Activated T-cell treated with anti-CD3 and anti-CD28 coated beads, Interleukin-2, amount 50 U/mL, for 24 hours (primary cell): ENCODE results near the gene CDC25C.

Source experiments
- DNase-seq: peaks from one replicate; pipeline ENCODE4 v3.0.0-alpha.2; 2020
- H3K27ac Mint-ChIP-seq: 2 replicates; pipeline ENCODE4 v1.8.0; 2020; ENCODE audit warnings: mild to moderate bottlenecking, mixed read lengths
- H3K27me3 Mint-ChIP-seq: 2 replicates; pipeline ENCODE4 v1.8.0; 2020; ENCODE audit warnings: mixed read lengths
- H3K36me3 Mint-ChIP-seq: 2 replicates; pipeline ENCODE4 v1.8.0; 2020; ENCODE audit warnings: low read depth, mixed read lengths
- H3K4me1 Mint-ChIP-seq: 2 replicates; pipeline ENCODE4 v1.8.0; 2020; ENCODE audit warnings: low read depth, mixed read lengths
- H3K4me3 Mint-ChIP-seq: 2 replicates; pipeline ENCODE4 v1.8.0; 2020; ENCODE audit warnings: mild to moderate bottlenecking, moderate library complexity, mixed read lengths
- H3K9me3 Mint-ChIP-seq: 2 replicates; pipeline ENCODE4 v1.8.0; 2020; ENCODE audit warnings: mixed read lengths

Gene CDC25C

GRCh38 chr5:138352722-138353559 lies 21.3 kb upstream of the CDC25C start:
- DNase-seq, result no peak
- Mint-ChIP-seq H3K27me3 (no peaks in the 10 kb centered on the region), H3K36me3 (peaks cover 37% of the 10 kb centered on the region), H3K9me3 (peaks cover 8% of the 10 kb centered on the region), H3K4me1 (peaks cover 47% of the 10 kb centered on the region), H3K4me3 (peak overlapping the region; percentile 91), H3K27ac (peak overlapping the region; percentile 93)

- H3K9me3 Mint-ChIP-seq, result peaks cover 8% of the 10 kb centered on the region
- peaks cover 47% of the 10 kb centered on the region for H3K4me1 Mint-ChIP-seq
- peak; percentile 99 for DNase-seq
- peak within 1 kb of the TSS; percentile 91 for H3K4me3 Mint-ChIP-seq
- H3K27me3 Mint-ChIP-seq, result no peaks in the 10 kb centered on the region
- peak within 1 kb of the TSS; percentile 93 for H3K27ac Mint-ChIP-seq
- H3K36me3 Mint-ChIP-seq, result peaks cover 45% of the 10 kb centered on the region
These were observed 20.6 kb upstream of the CDC25C start, which contains the start of gene KDM3B for GRCh38 chr5:138352071-138352721. KDM3B (plus strand) TSS chr5:138352685; CDS start chr5:138352796, 111 bp downstream.

GRCh38 chr5:138351517-138351916 lies 19.9 kb upstream of the CDC25C start:
- no peak overlapping the region for H3K4me3 Mint-ChIP-seq

GRCh38 chr5:138351056-138351455 lies 19.5 kb upstream of the CDC25C start:
- DNase-seq, result no peak
- peaks cover 53% of the 10 kb centered on the region for H3K36me3 Mint-ChIP-seq
- H3K4me3 Mint-ChIP-seq, result no peak overlapping the region
- no peak overlapping the region for H3K27ac Mint-ChIP-seq
- H3K4me1 Mint-ChIP-seq, result peaks cover 40% of the 10 kb centered on the region
- no peaks in the 10 kb centered on the region for H3K27me3 Mint-ChIP-seq
- peaks cover 8% of the 10 kb centered on the region for H3K9me3 Mint-ChIP-seq

More at GRCh38 chr5:138351517-138351916, 19.9 kb upstream of the CDC25C start:
- Mint-ChIP-seq H3K36me3 (peaks cover 48% of the 10 kb centered on the region), H3K27ac (peak overlapping the region; percentile 82), H3K27me3 (no peaks in the 10 kb centered on the region), H3K9me3 (peaks cover 8% of the 10 kb centered on the region), H3K4me1 (peaks cover 45% of the 10 kb centered on the region)
- no peak for DNase-seq

DNA sequence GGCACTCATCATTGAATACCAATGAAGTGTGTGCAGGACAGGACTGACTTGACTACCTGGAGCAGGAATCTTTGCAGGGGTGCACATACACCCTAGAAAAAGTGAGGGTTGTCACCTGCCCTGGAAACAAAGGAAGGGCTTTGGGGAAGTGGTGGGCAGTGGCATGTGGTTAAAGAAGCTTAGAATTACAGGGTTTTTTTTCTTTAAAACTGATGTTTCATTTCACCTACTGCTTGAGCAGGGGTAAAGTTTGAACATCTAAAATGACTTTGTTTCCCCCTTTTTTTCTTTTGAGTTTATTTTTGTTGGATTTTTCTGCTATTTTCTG lies 18.9 kb upstream of the CDC25C start:
- H3K27me3 Mint-ChIP-seq, result no peaks in the 10 kb centered on the region
- H3K9me3 Mint-ChIP-seq, result peaks cover 8% of the 10 kb centered on the region
- H3K4me1 Mint-ChIP-seq, result peaks cover 35% of the 10 kb centered on the region
- no peak for DNase-seq
- no peak overlapping the region for H3K4me3 Mint-ChIP-seq
- no peak overlapping the region for H3K27ac Mint-ChIP-seq
- H3K36me3 Mint-ChIP-seq, result peaks cover 58% of the 10 kb centered on the region

GRCh38 chr5:138349852-138350562 lies 18.4 kb upstream of the CDC25C start:
- Mint-ChIP-seq H3K27me3 (no peaks in the 10 kb centered on the region), H3K9me3 (peaks cover 8% of the 10 kb centered on the region), H3K4me3 (no peak overlapping the region), H3K27ac (peak overlapping the region; percentile 10), H3K36me3 (peaks cover 64% of the 10 kb centered on the region), H3K4me1 (peaks cover 29% of the 10 kb centered on the region)
- no peak for DNase-seq

- no peak for DNase-seq
- peaks cover 10% of the 10 kb centered on the region for H3K4me1 Mint-ChIP-seq
- peaks cover 4% of the 10 kb centered on the region for H3K9me3 Mint-ChIP-seq
- peaks cover 78% of the 10 kb centered on the region for H3K36me3 Mint-ChIP-seq
- H3K27me3 Mint-ChIP-seq, result no peaks in the 10 kb centered on the region
- no peak overlapping the region for H3K27ac Mint-ChIP-seq
- H3K4me3 Mint-ChIP-seq, result no peak overlapping the region
These were observed 15.3 kb upstream of the CDC25C start for GRCh38 chr5:138346889-138347288.

- Mint-ChIP-seq H3K36me3 (peaks cover 87% of the 10 kb centered on the region), H3K4me1 (peaks cover 18% of the 10 kb centered on the region), H3K27ac (no peak overlapping the region), H3K4me3 (no peak overlapping the region), H3K27me3 (no peaks in the 10 kb centered on the region), H3K9me3 (no peaks in the 10 kb centered on the region)
- no peak for DNase-seq
These were observed 13.5 kb upstream of the CDC25C start for GRCh38 chr5:138344887-138345622.

- H3K27ac Mint-ChIP-seq, result peak overlapping the region; percentile 92
- peaks cover 41% of the 10 kb centered on the region for H3K4me1 Mint-ChIP-seq
- DNase-seq, result no peak
- peaks cover 49% of the 10 kb centered on the region for H3K36me3 Mint-ChIP-seq
- no peaks in the 10 kb centered on the region for H3K9me3 Mint-ChIP-seq
- peak overlapping the region; percentile 87 for H3K4me3 Mint-ChIP-seq
- no peaks in the 10 kb centered on the region for H3K27me3 Mint-ChIP-seq
These were observed 8.4 kb upstream of the CDC25C start for GRCh38 chr5:138340008-138340407.

GRCh38 chr5:138339464-138339863 lies 7.9 kb upstream of the CDC25C start:
- Mint-ChIP-seq H3K27ac (peak overlapping the region; percentile 92), H3K4me1 (peaks cover 45% of the 10 kb centered on the region)

GRCh38 chr5:138339091-138339456 lies 7.5 kb upstream of the CDC25C start:
- peaks cover 45% of the 10 kb centered on the region for H3K4me1 Mint-ChIP-seq
- no peaks in the 10 kb centered on the region for H3K27me3 Mint-ChIP-seq
- H3K36me3 Mint-ChIP-seq, result peaks cover 40% of the 10 kb centered on the region
- H3K4me3 Mint-ChIP-seq, result peak overlapping the region; percentile 87
- peak overlapping the region; percentile 92 for H3K27ac Mint-ChIP-seq
- no peaks in the 10 kb centered on the region for H3K9me3 Mint-ChIP-seq
- no peak for DNase-seq

More at GRCh38 chr5:138339464-138339863, 7.9 kb upstream of the CDC25C start:
- no peaks in the 10 kb centered on the region for H3K27me3 Mint-ChIP-seq
- no peak for DNase-seq
- H3K4me3 Mint-ChIP-seq, result peak overlapping the region; percentile 87
- peaks cover 44% of the 10 kb centered on the region for H3K36me3 Mint-ChIP-seq
- no peaks in the 10 kb centered on the region for H3K9me3 Mint-ChIP-seq

- no peak for DNase-seq
- peak overlapping the region; percentile 87 for H3K4me3 Mint-ChIP-seq
- peaks cover 35% of the 10 kb centered on the region for H3K36me3 Mint-ChIP-seq
- no peaks in the 10 kb centered on the region for H3K9me3 Mint-ChIP-seq
- H3K27ac Mint-ChIP-seq, result peak overlapping the region; percentile 99
- no peaks in the 10 kb centered on the region for H3K27me3 Mint-ChIP-seq
- peaks cover 45% of the 10 kb centered on the region for H3K4me1 Mint-ChIP-seq
These were observed 6.9 kb upstream of the CDC25C start for GRCh38 chr5:138338411-138339090.

DNA sequence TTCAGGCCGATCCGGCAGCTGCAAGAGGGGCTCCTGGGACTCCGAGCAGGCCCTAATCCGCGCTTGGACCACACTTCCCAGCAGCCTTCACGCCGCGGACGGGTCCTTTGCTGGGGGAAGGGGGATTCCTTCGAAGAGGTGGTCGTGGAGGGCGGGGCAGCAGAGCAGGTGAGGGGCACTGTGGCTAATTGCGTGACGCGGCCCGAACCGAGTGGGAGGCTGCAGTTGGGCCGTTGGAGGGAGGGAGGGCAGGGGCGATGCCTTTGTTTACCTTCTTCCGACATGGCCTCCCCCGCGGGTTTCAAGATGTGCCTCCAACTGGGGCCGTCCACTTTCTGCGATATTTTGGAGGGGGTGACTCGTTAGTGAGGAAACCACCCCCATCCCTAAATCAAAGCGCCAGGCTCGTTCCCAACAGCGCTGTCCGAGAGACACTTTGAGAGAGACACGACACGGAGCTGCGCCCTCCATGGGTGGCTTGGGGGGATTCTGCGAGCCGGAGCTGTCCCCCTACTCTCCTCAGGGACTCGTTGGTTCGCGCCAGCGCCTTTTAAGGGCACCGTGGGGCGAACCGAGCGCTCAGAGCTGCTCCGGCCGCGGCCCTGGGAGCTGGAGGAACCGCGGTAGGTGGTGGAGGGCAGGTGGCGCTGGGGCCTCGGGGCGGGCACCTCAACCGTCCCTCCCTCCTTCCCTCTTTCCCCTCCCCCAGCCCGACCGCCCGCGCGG lies 6.2 kb upstream of the CDC25C start, which contains the start of gene FAM53C:
TSS of gene FAM53C (plus strand) at position 582 of the 726 bp plus-strand sequence. CDS start 3,070 bp downstream, outside the sequence.
- H3K9me3 Mint-ChIP-seq, result no peaks in the 10 kb centered on the region
- peaks cover 45% of the 10 kb centered on the region for H3K4me1 Mint-ChIP-seq
- peak within 1 kb of the TSS; percentile 87 for H3K4me3 Mint-ChIP-seq
- H3K27ac Mint-ChIP-seq, result peak within 1 kb of the TSS; percentile 99
- no peaks in the 10 kb centered on the region for H3K27me3 Mint-ChIP-seq
- peaks cover 30% of the 10 kb centered on the region for H3K36me3 Mint-ChIP-seq
- peak; percentile 98 for DNase-seq
